MM.1S (cell line): ENCODE measurements around the gene SP6.

Source experiments
- DNase-seq: peaks from one replicate; pipeline ENCODE4 v3.0.0-alpha.2; 2015
- H2AFZ ChIP-seq: fragments of 300-600 bp; sonication (generic); 2 replicates; pipeline ENCODE4 v1.6.0; 2016; ENCODE audit warnings: antibody characterized with exemption, low read length
- H3F3A ChIP-seq: fragments of 300-600 bp; sonication (generic); 2 replicates; pipeline ENCODE4 v1.6.1; 2016; ENCODE audit warnings: mild to moderate bottlenecking, antibody characterized with exemption, low read length, moderate library complexity, mixed read lengths; ENCODE audit not compliant: insufficient read depth
- H3K27ac ChIP-seq: fragments of 300-600 bp; sonication (generic); 2 replicates; pipeline ENCODE4 v1.5.1; 2016; ENCODE audit warnings: mild to moderate bottlenecking, low read length
- H3K27me3 ChIP-seq: fragments of 300-600 bp; sonication (generic); replicated peaks from 2 replicates; pipeline ENCODE4 v1.6.0; 2016; ENCODE audit warnings: low read length; ENCODE audit not compliant: insufficient read depth
- H3K36me3 ChIP-seq: fragments of 300-600 bp; sonication (generic); replicated peaks from 2 replicates; pipeline ENCODE4 v1.6.1; 2016; ENCODE audit warnings: mild to moderate bottlenecking, low read length, mixed read lengths; ENCODE audit not compliant: insufficient read depth
- H3K4me1 ChIP-seq: fragments of 300-600 bp; sonication (generic); 2 replicates; pipeline ENCODE4 v1.6.1; 2016; ENCODE audit warnings: low read length, mixed read lengths
- H3K4me2 ChIP-seq: fragments of 300-600 bp; sonication (generic); 2 replicates; pipeline ENCODE4 v1.6.0; 2016; ENCODE audit warnings: low read depth, low read length
- H3K4me3 ChIP-seq: fragments of 300-600 bp; sonication (generic); 2 replicates; pipeline ENCODE4 v1.5.1; 2016; ENCODE audit warnings: low read length, mixed read lengths
- H3K79me2 ChIP-seq: fragments of 300-600 bp; sonication (generic); 2 replicates; pipeline ENCODE4 v1.6.1; 2016; ENCODE audit warnings: mixed run types, low read length, mixed read lengths
- H3K9ac ChIP-seq: fragments of 300-600 bp; sonication (generic); 2 replicates; pipeline ENCODE4 v1.6.1; 2016; ENCODE audit warnings: low read length, mixed read lengths
- H3K9me2 ChIP-seq: fragments of 300-600 bp; sonication (generic); replicated peaks from 2 replicates; pipeline ENCODE4 v1.6.1; 2016; ENCODE audit warnings: mild to moderate bottlenecking, low read length, mixed read lengths; ENCODE audit not compliant: insufficient read depth
- H3K9me3 ChIP-seq: fragments of 300-600 bp; sonication (generic); replicated peaks from 2 replicates; pipeline ENCODE4 v1.6.1; 2016; ENCODE audit warnings: mild to moderate bottlenecking, low read length, mixed read lengths; ENCODE audit not compliant: insufficient read depth
- H4K20me1 ChIP-seq: fragments of 300-600 bp; sonication (generic); 2 replicates; pipeline ENCODE4 v1.6.1; 2016; ENCODE audit warnings: mild to moderate bottlenecking, low read length, moderate library complexity, mixed read lengths; ENCODE audit not compliant: insufficient read depth
- CTCF ChIP-seq: fragments of 300-600 bp; sonication (generic); IDR thresholded peaks from 2 replicates; pipeline ENCODE4 v1.5.1; 2016; ENCODE audit warnings: antibody characterized with exemption, low read length, mixed read lengths
- EZH2 ChIP-seq: fragments of 300-600 bp; sonication (generic); optimal IDR thresholded peaks from 2 replicates; pipeline ENCODE3; 2017; ENCODE audit warnings: low read depth, mild to moderate bottlenecking, antibody characterized with exemption, low read length, mixed read lengths
- EZH2phosphoT487 ChIP-seq: fragments of 300-600 bp; sonication (generic); IDR thresholded peaks from 2 replicates; pipeline ENCODE4 v1.6.1; 2018; ENCODE audit warnings: antibody characterized with exemption, low read length

SP6 gene

DNA sequence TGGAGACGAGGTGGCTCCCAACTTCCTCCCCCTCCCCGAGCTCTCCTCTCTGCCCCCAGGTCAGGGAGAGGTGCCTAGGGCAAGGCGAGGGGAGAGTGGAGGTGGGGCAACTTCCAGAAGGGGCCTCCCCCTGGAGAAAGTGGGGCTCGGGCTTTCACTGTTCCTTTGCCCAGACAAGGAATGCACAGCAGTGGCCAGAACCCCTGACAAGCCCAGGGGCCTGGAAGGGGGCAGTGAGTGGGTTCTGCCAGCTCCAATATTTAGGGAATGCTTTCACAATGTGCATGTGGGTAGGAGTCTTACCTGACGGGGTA lies 33.4 kb upstream of the SP6 start:
- no peaks in the 10 kb centered on the region for H3K4me1 ChIP-seq

GRCh38 chr17:47883589-47884426 lies 32.8 kb upstream of the SP6 start:
- Histone ChIP-seq H3K27me3 (peaks cover 28% of the 10 kb centered on the region), H3K4me3 (no peak overlapping the region), H3F3A (no peaks in the 10 kb centered on the region), H3K4me1 (no peaks in the 10 kb centered on the region), H3K9me2 (no peaks in the 10 kb centered on the region), H3K27ac (no peak overlapping the region), H2AFZ (no peak overlapping the region), H3K9ac (no peak overlapping the region), H3K79me2 (no peaks in the 10 kb centered on the region), H3K4me2 (no peak overlapping the region), H4K20me1 (no peaks in the 10 kb centered on the region), H3K36me3 (no peaks in the 10 kb centered on the region), H3K9me3 (no peaks in the 10 kb centered on the region)
- no peak for DNase-seq
- TF ChIP-seq EZH2 (no peak), EZH2phosphoT487 (no peak), CTCF (no peak)

More for the DNA sequence above, 33.4 kb upstream of the SP6 start:
- H3K9me3 ChIP-seq: no peaks in the 10 kb centered on the region
- peaks cover 22% of the 10 kb centered on the region for H3K27me3 ChIP-seq
- no peaks in the 10 kb centered on the region for H4K20me1 ChIP-seq
- H3K9ac ChIP-seq: no peak overlapping the region
- H3K79me2 ChIP-seq: no peaks in the 10 kb centered on the region
- H3K4me2 ChIP-seq: no peak overlapping the region
- H3K36me3 ChIP-seq: no peaks in the 10 kb centered on the region
- H3F3A ChIP-seq: no peaks in the 10 kb centered on the region
- DNase-seq: no peak
- H3K9me2 ChIP-seq: no peaks in the 10 kb centered on the region
- no peak overlapping the region for H3K4me3 ChIP-seq
- no peak overlapping the region for H3K27ac ChIP-seq
- no peak overlapping the region for H2AFZ ChIP-seq
- TF ChIP-seq CTCF: no peak
- no peak for TF ChIP-seq EZH2phosphoT487
- no peak for TF ChIP-seq EZH2

- no peak for DNase-seq
- Histone ChIP-seq H3K79me2 (no peaks in the 10 kb centered on the region), H3K9ac (no peak overlapping the region), H2AFZ (0 out of 2 replicates have a peak overlapping the region, but pooled peaks have one; percentile 25), H3K27me3 (peaks cover 36% of the 10 kb centered on the region), H3K4me1 (no peaks in the 10 kb centered on the region), H3F3A (no peaks in the 10 kb centered on the region), H3K36me3 (no peaks in the 10 kb centered on the region), H3K9me2 (no peaks in the 10 kb centered on the region), H3K9me3 (no peaks in the 10 kb centered on the region), H3K4me2 (peak overlapping the region; percentile 55), H3K4me3 (peak overlapping the region; percentile 30; the same call in 1 of the 2 replicates), H4K20me1 (no peaks in the 10 kb centered on the region), H3K27ac (no peak overlapping the region)
- no peak for TF ChIP-seq EZH2phosphoT487
- TF ChIP-seq EZH2: no peak
- TF ChIP-seq CTCF: no peak
Measured at GRCh38 chr17:47882695-47883588, 32.0 kb upstream of the SP6 start.
